Erythroblast (primary cell): Measurements from ENCODE around the gene ASB7.

ENCODE experiments used
- GATA1 ChIP-seq: IDR thresholded peaks from 2 replicates; pipeline ENCODE4 v1.6.1; 2011; ENCODE audit warnings: low read depth, mild to moderate bottlenecking, control low read depth, low read length, moderate library complexity
- POLR2A ChIP-seq: IDR thresholded peaks from 2 replicates; pipeline ENCODE4 v1.6.1; 2011; ENCODE audit warnings: mild to moderate bottlenecking, low read length

GRCh38 chr15:100694381-100695021 is 92.1 kb downstream of the ASB7 start:
- no peak for TF ChIP-seq POLR2A
- TF ChIP-seq GATA1: no peak
